ENCODE measurements around the gene MFSD11. TPM values are rescaled to one million over a fixed set of nuclear protein-coding genes. Genes with fewer than 3 reads are reported as not detected.
"Not testable (repeated sequence)": the region's sequence is repeated elsewhere in the genome, so short reads cannot be mapped to it uniquely, and the experiment has no call there.

MFSD11 gene
- total and polyA plus RNA-seq, 2 donors from 2014 or later: 12.5 to 22.6 TPM

DNA sequence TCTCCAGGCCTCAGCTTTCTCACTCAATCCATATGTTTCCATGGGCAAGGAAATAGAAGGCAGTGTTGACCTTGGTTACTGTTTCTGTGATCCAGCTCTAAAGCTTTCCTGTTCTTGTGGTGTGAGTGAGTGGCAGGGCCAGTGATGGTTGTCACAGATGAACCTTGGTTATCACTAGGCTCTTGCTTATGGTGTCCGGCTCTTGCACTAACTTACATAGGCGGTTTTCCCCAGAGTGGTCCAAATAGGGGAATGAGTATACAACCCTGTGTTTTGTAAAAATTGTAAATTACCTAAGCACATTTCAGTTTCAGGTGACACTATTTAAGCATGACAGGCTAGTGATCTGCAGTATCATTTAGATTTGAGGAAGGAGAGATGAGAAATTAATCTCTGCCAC, 6.8 kb downstream of the MFSD11 start:
- Histone ChIP-seq H3K27me3 (ENCODE audit: control insufficient read depth, insufficient read depth, low read length) (no peaks in the 10 kb centered on the region), H3K4me3 (ENCODE audit: low read length in 3 of 3) (no peak overlapping the region), H3K27ac (ENCODE audit: low read depth in 2 of 2, low read length in 2 of 2) (no peak overlapping the region), H3K36me3 (ENCODE audit: control insufficient read depth in 2 of 3, insufficient read depth in 3 of 3, low read length in 3 of 3) (peaks cover 2 to 18% (median 15%) of the 10 kb centered on the region in 3 donors), H3K9me3 (ENCODE audit: control insufficient read depth in 2 of 3, insufficient read depth in 1 of 3, low read length in 3 of 3) (no peaks in the 10 kb centered on the region), H3K4me1 (ENCODE audit: control insufficient read depth in 2 of 3, insufficient read depth in 2 of 3, low read depth in 1 of 3, low read length in 3 of 3) (peaks cover 0 to 3% (median 0%) of the 10 kb centered on the region in 3 donors), H3K9ac (ENCODE audit: low read length in 3 of 3) (no peak overlapping the region)
- TF ChIP-seq, protein P1, sequence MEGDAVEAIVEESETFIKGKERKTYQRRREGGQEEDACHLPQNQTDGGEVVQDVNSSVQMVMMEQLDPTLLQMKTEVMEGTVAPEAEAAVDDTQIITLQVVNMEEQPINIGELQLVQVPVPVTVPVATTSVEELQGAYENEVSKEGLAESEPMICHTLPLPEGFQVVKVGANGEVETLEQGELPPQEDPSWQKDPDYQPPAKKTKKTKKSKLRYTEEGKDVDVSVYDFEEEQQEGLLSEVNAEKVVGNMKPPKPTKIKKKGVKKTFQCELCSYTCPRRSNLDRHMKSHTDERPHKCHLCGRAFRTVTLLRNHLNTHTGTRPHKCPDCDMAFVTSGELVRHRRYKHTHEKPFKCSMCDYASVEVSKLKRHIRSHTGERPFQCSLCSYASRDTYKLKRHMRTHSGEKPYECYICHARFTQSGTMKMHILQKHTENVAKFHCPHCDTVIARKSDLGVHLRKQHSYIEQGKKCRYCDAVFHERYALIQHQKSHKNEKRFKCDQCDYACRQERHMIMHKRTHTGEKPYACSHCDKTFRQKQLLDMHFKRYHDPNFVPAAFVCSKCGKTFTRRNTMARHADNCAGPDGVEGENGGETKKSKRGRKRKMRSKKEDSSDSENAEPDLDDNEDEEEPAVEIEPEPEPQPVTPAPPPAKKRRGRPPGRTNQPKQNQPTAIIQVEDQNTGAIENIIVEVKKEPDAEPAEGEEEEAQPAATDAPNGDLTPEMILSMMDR (IDR thresholded peaks at IDR 0.05; ENCODE audit: borderline replicate concordance, extremely low read depth, insufficient read depth): no peak
- intact Hi-C loops (cut with DNase I): no loop called here
- DNase-seq (no peak), FAIRE-seq (no peak)

- intact Hi-C loops (cut with DNase I); H3K9ac ChIP-seq (ENCODE audit: low read length in 3 of 3); H3K27ac ChIP-seq (ENCODE audit: low read depth in 2 of 2, low read length in 2 of 2); H3K4me1 ChIP-seq (ENCODE audit: control insufficient read depth in 2 of 3, insufficient read depth in 2 of 3, low read depth in 1 of 3, low read length in 3 of 3); H3K4me3 ChIP-seq (ENCODE audit: low read length in 3 of 3); H3K27me3 ChIP-seq (ENCODE audit: control insufficient read depth, insufficient read depth, low read length); FAIRE-seq; DNase-seq; H3K9me3 ChIP-seq (ENCODE audit: control insufficient read depth in 2 of 3, insufficient read depth in 1 of 3, low read length in 3 of 3): not testable (repeated sequence)
- H3K36me3 ChIP-seq (ENCODE audit: control insufficient read depth in 2 of 3, insufficient read depth in 3 of 3, low read length in 3 of 3): peaks cover 2 to 18% (median 15%) of the 10 kb centered on the region in 3 donors
Measured at GRCh38 chr17:76745785-76746184, 7.9 kb downstream of the MFSD11 start.

DNA sequence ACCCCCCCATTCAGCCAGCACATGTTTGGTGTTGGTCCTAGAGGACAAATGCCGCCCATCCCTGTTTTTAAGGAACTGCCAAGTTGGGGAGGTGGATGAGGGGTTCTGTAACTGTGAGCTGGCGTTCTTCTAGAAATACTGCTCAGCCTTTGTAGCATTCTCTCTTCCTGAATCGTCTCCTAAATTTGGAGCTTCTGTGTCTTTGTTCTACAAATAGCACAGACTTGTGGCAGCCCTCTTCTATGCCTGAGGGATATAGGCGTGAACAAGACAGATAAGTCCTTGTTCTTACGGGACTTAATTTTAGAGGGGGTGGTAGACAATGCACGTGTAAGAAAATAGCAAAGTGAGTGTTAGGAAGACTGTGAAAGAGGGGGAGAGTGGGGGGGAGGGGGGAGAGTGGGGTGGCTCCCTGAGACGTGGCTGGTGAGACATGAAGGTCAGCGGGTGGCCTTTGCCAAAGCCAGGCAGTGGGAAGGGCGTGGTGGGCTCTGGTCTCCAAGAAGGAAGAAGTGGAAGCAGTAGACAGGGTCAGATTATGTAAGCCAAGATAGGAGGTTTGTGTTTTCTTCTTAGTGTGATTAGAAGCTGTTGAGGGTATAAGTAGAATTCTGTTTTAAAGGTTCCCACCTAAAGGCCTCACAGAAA, 9.9 kb downstream of the MFSD11 start:
- intact Hi-C loops (cut with DNase I): no loop called here
- FAIRE-seq: no peak
- peaks cover 2 to 18% (median 13%) of the 10 kb centered on the region in 3 donors for H3K36me3 ChIP-seq (ENCODE audit: control insufficient read depth in 2 of 3, insufficient read depth in 3 of 3, low read length in 3 of 3)

GRCh38 chr17:76748657-76749056, 10.7 kb downstream of the MFSD11 start:
- TF ChIP-seq, protein P1 (IDR thresholded peaks at IDR 0.05; ENCODE audit: borderline replicate concordance, extremely low read depth, insufficient read depth): no peak
- FAIRE-seq (no peak), DNase-seq (no peak)
- no peaks in the 10 kb centered on the region for H3K27me3 ChIP-seq (ENCODE audit: control insufficient read depth, insufficient read depth, low read length)
- no peaks in the 10 kb centered on the region for H3K9me3 ChIP-seq (ENCODE audit: control insufficient read depth in 2 of 3, insufficient read depth in 1 of 3, low read length in 3 of 3)
- H3K36me3 ChIP-seq (ENCODE audit: control insufficient read depth in 2 of 3, insufficient read depth in 3 of 3, low read length in 3 of 3): peaks cover 2 to 18% (median 13%) of the 10 kb centered on the region in 3 donors
- H3K4me3 ChIP-seq (ENCODE audit: low read length in 3 of 3): no peak overlapping the region
- no peaks in the 10 kb centered on the region for H3K4me1 ChIP-seq (ENCODE audit: control insufficient read depth in 2 of 3, insufficient read depth in 2 of 3, low read depth in 1 of 3, low read length in 3 of 3)
- intact Hi-C loops (cut with DNase I): no loop called here
- no peak overlapping the region for H3K27ac ChIP-seq (ENCODE audit: low read depth in 2 of 2, low read length in 2 of 2)
- no peak overlapping the region for H3K9ac ChIP-seq (ENCODE audit: low read length in 3 of 3)

More for the DNA sequence above, 9.9 kb downstream of the MFSD11 start:
- no peak overlapping the region for H3K27ac ChIP-seq (ENCODE audit: low read depth in 2 of 2, low read length in 2 of 2)
- H3K9me3 ChIP-seq (ENCODE audit: control insufficient read depth in 2 of 3, insufficient read depth in 1 of 3, low read length in 3 of 3): no peaks in the 10 kb centered on the region
- H3K27me3 ChIP-seq (ENCODE audit: control insufficient read depth, insufficient read depth, low read length): no peaks in the 10 kb centered on the region
- no peaks in the 10 kb centered on the region for H3K4me1 ChIP-seq (ENCODE audit: control insufficient read depth in 2 of 3, insufficient read depth in 2 of 3, low read depth in 1 of 3, low read length in 3 of 3)
- H3K9ac ChIP-seq (ENCODE audit: low read length in 3 of 3): no peak overlapping the region
- TF ChIP-seq, protein P1 (IDR thresholded peaks at IDR 0.05; ENCODE audit: borderline replicate concordance, extremely low read depth, insufficient read depth): no peak
- H3K4me3 ChIP-seq (ENCODE audit: low read length in 3 of 3): no peak overlapping the region
- no peak for DNase-seq
